Mesendoderm (in vitro differentiated cells): Measurements from ENCODE around the gene KHSRP.

Source experiments
- DNase-seq: peaks from one replicate; pipeline ENCODE4 v3.0.0; 2013
- H2AK5ac ChIP-seq: 2 replicates; pipeline ENCODE4 v1.6.1; 2013; ENCODE audit warnings: low read length, inconsistent platforms
- H2BK120ac ChIP-seq: 2 replicates; pipeline ENCODE4 v1.6.1; 2013; ENCODE audit warnings: low read depth, mild to moderate bottlenecking, low read length, moderate library complexity, mixed read lengths
- H2BK15ac ChIP-seq: replicated peaks from 2 replicates; pipeline ENCODE4 v1.6.1; 2013; ENCODE audit warnings: low read depth, mild to moderate bottlenecking, moderate library complexity
- H2BK5ac ChIP-seq: 2 replicates; pipeline ENCODE4 v1.6.1; 2013; ENCODE audit warnings: low read length, inconsistent platforms
- H3K18ac ChIP-seq: 2 replicates; pipeline ENCODE4 v1.6.1; 2013; ENCODE audit warnings: mild to moderate bottlenecking, low read length, mixed read lengths
- H3K23ac ChIP-seq: one replicate; pipeline ENCODE4 v1.6.1; 2013; ENCODE audit warnings: low read length
- H3K27ac ChIP-seq: 2 replicates; pipeline ENCODE4 v1.5.1; 2013; ENCODE audit warnings: low read depth, mild to moderate bottlenecking, inconsistent platforms, low read length, moderate library complexity
- H3K27me3 ChIP-seq: 2 replicates; pipeline ENCODE4 v1.6.1; 2013; ENCODE audit warnings: low read length, control low read depth, mild to moderate bottlenecking, inconsistent platforms; ENCODE audit not compliant: insufficient read depth, poor library complexity
- H3K36me3 ChIP-seq: 2 replicates; pipeline ENCODE4 v1.6.1; 2013; ENCODE audit warnings: low read length, inconsistent platforms; ENCODE audit not compliant: control insufficient read depth, insufficient read depth
- H3K4ac ChIP-seq: one replicate; pipeline ENCODE4 v1.6.1; 2013; ENCODE audit warnings: low read depth, mild to moderate bottlenecking, low read length, moderate library complexity
- H3K4me1 ChIP-seq: 2 replicates; pipeline ENCODE4 v1.6.1; 2013; ENCODE audit warnings: low read depth, low read length, inconsistent platforms; ENCODE audit not compliant: control insufficient read depth
- H3K4me2 ChIP-seq: 2 replicates; pipeline ENCODE4 v1.6.1; 2013; ENCODE audit warnings: low read length
- H3K4me3 ChIP-seq: 2 replicates; pipeline ENCODE4 v1.5.1; 2013; ENCODE audit warnings: mild to moderate bottlenecking, low read length
- H3K56ac ChIP-seq: one replicate; pipeline ENCODE4 v1.6.1; 2013; ENCODE audit warnings: low read length
- H3K79me1 ChIP-seq: 2 replicates; pipeline ENCODE4 v1.6.1; 2013; ENCODE audit warnings: low read length, inconsistent platforms
- H3K79me2 ChIP-seq: 2 replicates; pipeline ENCODE4 v1.6.1; 2013; ENCODE audit warnings: mild to moderate bottlenecking, low read length; ENCODE audit not compliant: control insufficient read depth, insufficient read depth
- H3K9ac ChIP-seq: 2 replicates; pipeline ENCODE4 v1.6.1; 2013; ENCODE audit warnings: low read length, inconsistent platforms
- H4K5ac ChIP-seq: one replicate; pipeline ENCODE4 v1.6.1; 2013; ENCODE audit warnings: low read length
- H4K8ac ChIP-seq: one replicate; pipeline ENCODE4 v1.6.1; 2013; ENCODE audit warnings: low read depth, mild to moderate bottlenecking, control low read depth, low read length, moderate library complexity
- WGBS: extraction: QIAGEN DNeasy Blood & Tissue Kit; methylation state at CpG from one replicate; pipeline ENCODE4 v1.1.7; 2013; ENCODE audit warnings: low lambda C conversion rate, missing lambda C conversion rate; ENCODE audit not compliant: insufficient coverage; ENCODE audit errors: extremely low coverage; 5-methylcytosine and 5-hydroxymethylcytosine counted together

KHSRP gene

DNA sequence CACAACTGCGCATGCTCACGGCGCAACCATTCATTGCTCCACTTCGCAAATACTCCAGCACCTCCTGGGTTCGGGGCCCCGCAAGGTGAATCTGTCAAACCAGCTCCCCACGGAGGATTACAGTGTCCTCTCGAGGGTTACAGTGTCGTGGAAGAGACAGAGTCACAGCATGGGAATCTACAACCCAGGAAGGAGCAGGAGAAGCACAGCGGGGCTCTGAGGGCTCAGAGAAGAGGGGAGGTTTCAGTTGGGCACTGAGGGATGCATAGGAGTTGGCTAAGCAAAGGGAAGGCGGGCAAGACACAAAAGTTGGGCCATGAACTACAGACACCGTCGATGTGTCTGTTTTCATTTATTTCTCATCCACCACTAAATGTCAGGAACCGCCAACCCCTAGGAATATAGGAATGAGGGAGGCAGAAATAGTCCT, 30.6 kb downstream of the KHSRP start:
- peak overlapping the region; percentile 79 for H3K27ac ChIP-seq
- no peak overlapping the region for H2BK5ac ChIP-seq
- H2AK5ac ChIP-seq: no peak overlapping the region
- H3K4me1 ChIP-seq: peaks cover 4% of the 10 kb centered on the region
- H3K79me2 ChIP-seq: peaks cover 16% of the 10 kb centered on the region
- H3K79me1 ChIP-seq: peaks cover 14% of the 10 kb centered on the region
- H3K4ac ChIP-seq: no peak overlapping the region
- H4K5ac ChIP-seq: no peak overlapping the region
- H4K8ac ChIP-seq: no peak overlapping the region
- peak overlapping the region; percentile 48 for H3K4me3 ChIP-seq
- peak overlapping the region; percentile 70 for H3K4me2 ChIP-seq
- no CpG with 5 or more reads among the region's 14 CpGs for WGBS
- H3K23ac ChIP-seq: no peak overlapping the region
- DNase-seq: no peak
- peak overlapping the region; percentile 97 for H3K56ac ChIP-seq
- H2BK15ac ChIP-seq: no peak overlapping the region
- H3K9ac ChIP-seq: peak overlapping the region; percentile 97
- peaks cover 2% of the 10 kb centered on the region for H3K36me3 ChIP-seq
- H2BK120ac ChIP-seq: no peak overlapping the region
- no peaks in the 10 kb centered on the region for H3K27me3 ChIP-seq
- no peak overlapping the region for H3K18ac ChIP-seq

- DNase-seq: peak; percentile 98
- H3K79me2 ChIP-seq: peaks cover 16% of the 10 kb centered on the region
- H4K5ac ChIP-seq: no peak within 1 kb of the TSS
- peak within 1 kb of the TSS; percentile 81 for H3K27ac ChIP-seq
- H3K79me1 ChIP-seq: peaks cover 14% of the 10 kb centered on the region
- H3K4me3 ChIP-seq: peak within 1 kb of the TSS; percentile 97
- peak within 1 kb of the TSS; percentile 51 for H2BK5ac ChIP-seq
- H3K56ac ChIP-seq: peak within 1 kb of the TSS; percentile 97
- H3K18ac ChIP-seq: no peak within 1 kb of the TSS
- peak within 1 kb of the TSS; percentile 97 for H3K9ac ChIP-seq
- peak within 1 kb of the TSS; percentile 80 for H3K23ac ChIP-seq
- H2BK120ac ChIP-seq: no peak within 1 kb of the TSS
- H3K27me3 ChIP-seq: no peaks in the 10 kb centered on the region
- H4K8ac ChIP-seq: peak within 1 kb of the TSS; percentile 98
- no peak within 1 kb of the TSS for H2BK15ac ChIP-seq
- H3K4me2 ChIP-seq: peak within 1 kb of the TSS; percentile 82
- H2AK5ac ChIP-seq: peak within 1 kb of the TSS; percentile 43
- peaks cover 3% of the 10 kb centered on the region for H3K36me3 ChIP-seq
- H3K4me1 ChIP-seq: peaks cover 4% of the 10 kb centered on the region
- no peak within 1 kb of the TSS for H3K4ac ChIP-seq
- WGBS: no CpG with 5 or more reads among the region's 69 CpGs
Measured at GRCh38 chr19:6393074-6393982, 31.3 kb downstream of the KHSRP start, which contains the start of gene GTF2F1. Gene GTF2F1, minus strand, starts transcription at chr19:6393164. Its CDS starts 169 bp downstream, at chr19:6392995.

GRCh38 chr19:6392221-6393073, 32.2 kb downstream of the KHSRP start:
- Histone ChIP-seq H3K4ac (no peak overlapping the region), H3K79me2 (peaks cover 16% of the 10 kb centered on the region), H3K79me1 (peaks cover 14% of the 10 kb centered on the region), H3K9ac (peak overlapping the region; percentile 97), H3K18ac (no peak overlapping the region), H3K4me1 (peaks cover 4% of the 10 kb centered on the region), H4K5ac (no peak overlapping the region), H3K56ac (peak overlapping the region; percentile 97), H2BK5ac (no peak overlapping the region), H4K8ac (no peak overlapping the region), H3K23ac (peak overlapping the region; percentile 80), H3K4me3 (peak overlapping the region; percentile 97), H2AK5ac (peak overlapping the region; percentile 43), H3K27me3 (no peaks in the 10 kb centered on the region), H2BK15ac (no peak overlapping the region), H3K4me2 (peak overlapping the region; percentile 82), H2BK120ac (no peak overlapping the region), H3K27ac (no peak overlapping the region), H3K36me3 (peaks cover 5% of the 10 kb centered on the region)
- WGBS: no CpG with 5 or more reads among the region's 30 CpGs
- DNase-seq: no peak

GRCh38 chr19:6387372-6387771, 37.2 kb downstream of the KHSRP start:
- H3K56ac ChIP-seq: no peak overlapping the region
- no CpG with 5 or more reads among the region's 19 CpGs for WGBS
- no peak overlapping the region for H2AK5ac ChIP-seq
- no peak overlapping the region for H3K9ac ChIP-seq
- no peak overlapping the region for H3K4me3 ChIP-seq
- H3K79me2 ChIP-seq: peaks cover 11% of the 10 kb centered on the region
- H3K79me1 ChIP-seq: peaks cover 11% of the 10 kb centered on the region
- no peak overlapping the region for H2BK15ac ChIP-seq
- H3K27me3 ChIP-seq: no peaks in the 10 kb centered on the region
- H4K5ac ChIP-seq: no peak overlapping the region
- no peak overlapping the region for H3K27ac ChIP-seq
- H3K18ac ChIP-seq: no peak overlapping the region
- DNase-seq: no peak
- H3K4ac ChIP-seq: no peak overlapping the region
- H3K36me3 ChIP-seq: peaks cover 12% of the 10 kb centered on the region
- no peak overlapping the region for H4K8ac ChIP-seq
- no peak overlapping the region for H2BK5ac ChIP-seq
- H3K4me2 ChIP-seq: no peak overlapping the region
- H3K4me1 ChIP-seq: peaks cover 4% of the 10 kb centered on the region
- H2BK120ac ChIP-seq: no peak overlapping the region
- no peak overlapping the region for H3K23ac ChIP-seq

DNA sequence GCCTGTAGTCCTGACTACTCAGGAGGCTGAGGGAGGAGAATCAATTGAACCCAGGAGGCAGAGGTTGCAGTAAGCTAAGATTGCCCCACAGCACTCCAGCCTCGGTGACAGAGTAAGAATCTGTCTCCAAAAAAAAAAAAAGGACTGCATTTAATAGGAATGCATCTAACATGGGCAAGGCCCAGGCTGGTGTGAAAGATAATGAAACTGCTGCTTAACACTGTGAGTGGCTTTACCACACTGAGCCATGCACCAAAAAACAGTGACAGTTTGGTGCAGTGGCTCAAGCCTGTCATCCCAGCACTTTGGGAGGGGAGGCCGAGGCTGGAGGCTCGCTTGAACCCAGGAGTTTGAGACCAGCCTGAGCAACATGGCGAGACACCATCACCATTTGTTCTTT, 40.2 kb downstream of the KHSRP start:
- H3K18ac ChIP-seq: no peak overlapping the region
- H3K79me2 ChIP-seq: no peaks in the 10 kb centered on the region
- H3K23ac ChIP-seq: no peak overlapping the region
- no peak for DNase-seq
- H3K4me3 ChIP-seq: no peak overlapping the region
- H3K79me1 ChIP-seq: no peaks in the 10 kb centered on the region
- no peaks in the 10 kb centered on the region for H3K27me3 ChIP-seq
- H2BK120ac ChIP-seq: no peak overlapping the region
- WGBS: no CpG with 5 or more reads among the region's 4 CpGs
- H2BK15ac ChIP-seq: no peak overlapping the region
- no peak overlapping the region for H3K27ac ChIP-seq
- H3K4me1 ChIP-seq: no peaks in the 10 kb centered on the region
- H3K9ac ChIP-seq: no peak overlapping the region
- no peak overlapping the region for H2AK5ac ChIP-seq
- H3K56ac ChIP-seq: no peak overlapping the region
- H3K4me2 ChIP-seq: no peak overlapping the region
- peaks cover 21% of the 10 kb centered on the region for H3K36me3 ChIP-seq
- no peak overlapping the region for H2BK5ac ChIP-seq
- no peak overlapping the region for H4K8ac ChIP-seq
- no peak overlapping the region for H4K5ac ChIP-seq
- no peak overlapping the region for H3K4ac ChIP-seq
